ENCODE measurements around the gene NEB.

GRCh38 chr2:151711025-151711424 is 23.3 kb downstream of the NEB start:
- TF ChIP-seq BHLHE40 (IDR thresholded peaks at IDR 0.05; ENCODE audit: low read depth, low read length) (no peak), HOXA7 (CRISPR knock-in tag; IDR thresholded peaks at IDR 0.05) (no peak), POLR2A (IDR thresholded peaks at IDR 0.05; ENCODE audit: low read length) (no peak)
